Stomach (tissue), 9 donors: ENCODE measurements around the gene ERG. TPM values are rescaled to one million over a fixed set of nuclear protein-coding genes. Genes with fewer than 3 reads are reported as not detected.

Source experiments
- DNase-seq, 2 donors: peaks; one replicate each; pipeline versions ENCODE4 v3.0.0 to v3.0.0-alpha.2; 2013 to 2019
- H3K27ac ChIP-seq, 5 donors: fragments of 200-600 bp in 4 of 5; sonication (generic) in 4 of 5; one replicate each; pipeline ENCODE4 v1.5.1; 2013 to 2019; ENCODE audit warnings: mild to moderate bottlenecking in 1 of 5, moderate library complexity in 1 of 5
- H3K27me3 ChIP-seq, 3 donors: fragments of 200-600 bp; sonication (generic); one replicate each; pipeline ENCODE4 v1.5.1; 2017 to 2019; ENCODE audit warnings: mixed run types in 1 of 3
- H3K36me3 ChIP-seq, 4 donors: fragments of 200-600 bp; sonication (generic); 1 replicate in 3 of 4; 2 replicates in 1 of 4; pipeline ENCODE4 v1.5.1; 2016 to 2019
- H3K4me1 ChIP-seq, 4 donors: fragments of 200-600 bp; sonication (generic); one replicate each; pipeline ENCODE4 v1.5.1; 2016 to 2019
- H3K4me3 ChIP-seq, 4 donors: fragments of 200-600 bp; sonication (generic) in 3 of 4; one replicate each; pipeline ENCODE4 v1.5.1; 2016 to 2019; ENCODE audit warnings: mild to moderate bottlenecking in 1 of 4
- H3K9me3 ChIP-seq, 4 donors: fragments of 200-600 bp; sonication (generic); one replicate each; pipeline ENCODE4 v1.5.1; 2016 to 2019
- CTCF ChIP-seq, 7 experiments: fragments of 450-650 bp in 4 of 7; fragments of 200-600 bp in 3 of 7; sonication (generic) in 3 of 7; IDR thresholded peaks; one replicate each; pipeline ENCODE4 v1.5.1; 2016 to 2019; ENCODE audit warnings: antibody characterized with exemption in 7 of 7, control low read depth in 2 of 7, mild to moderate bottlenecking in 1 of 7
- EP300 ChIP-seq: sonication (generic); formaldehyde crosslinking; IDR thresholded peaks from one replicate; pipeline ENCODE4 v1.6.1; 2017; ENCODE audit warnings: antibody characterized with exemption
- POLR2A ChIP-seq, 4 donors: fragments of 450-650 bp; IDR thresholded peaks; one replicate each; pipeline ENCODE4 v1.6.1; 2016; ENCODE audit warnings: antibody characterized with exemption in 4 of 4, control low read depth in 2 of 4, mild to moderate bottlenecking in 1 of 4, moderate library complexity in 1 of 4
- POLR2AphosphoS5 ChIP-seq, 3 donors: sonication (generic); formaldehyde crosslinking; IDR thresholded peaks; one replicate each; pipeline ENCODE4 v1.6.1; 2016; ENCODE audit warnings: antibody characterized with exemption in 3 of 3
- WGBS, 5 donors: extraction: QIAGEN DNeasy Blood & Tissue Kit in 3 of 5; methylation state at CpG; one replicate each; pipeline versions ENCODE4 v1.1.5 to v1.1.7; 2013 to 2018; 5-methylcytosine and 5-hydroxymethylcytosine counted together
- intact Hi-C: fragments of 100-400 bp; cut with DNase I; formaldehyde crosslinking; loops from one replicate; pipeline ENCODE4 v1.15.1; 2023; ENCODE audit warnings: low total_unique reads
- polyA plus RNA-seq, 3 donors: library from polyadenylated mRNA; stranded (reverse); fragments of 200-250 nt; gene quantifications; one replicate each; pipeline ENCODE4 v1.2.3, GENCODE V29; 2013
- total RNA-seq, 5 donors: library from RNA; depleted of rRNA; stranded (reverse); fragments of >200 nt; gene quantifications; one replicate each; pipeline versions ENCODE4 v1.1.0 to v1.2.3, GENCODE V29; 2014 to 2016
- donor health status: healthy with polysubstance abuse.
- donor health status: Bipolar disorder and iron deficiency.
- donor health status: healthy.

The ERG gene
- total and polyA plus RNA-seq, 8 donors = 0.58 to 14.5 (median 5.4) TPM; not detected in 1

GRCh38 chr21:38389354-38389676, 109.0 kb downstream of the ERG start:
- Histone ChIP-seq H3K4me3 (no peak overlapping the region), H3K4me1 (peaks cover 0 to 8% (median 0%) of the 10 kb centered on the region in 4 donors), H3K27ac (no peak overlapping the region), H3K27me3 (peaks cover 0 to under 1% (median 0%) of the 10 kb centered on the region in 3 donors), H3K36me3 (no peaks in the 10 kb centered on the region), H3K9me3 (no peaks in the 10 kb centered on the region)
- intact Hi-C loops = no loop called here
- 75 to 83% (median 79%) methylated on average over 2 of the region's 2 CpGs for WGBS, 5 donors
- TF ChIP-seq POLR2AphosphoS5 (IDR thresholded peaks at IDR 0.05) (no peak), POLR2A (IDR thresholded peaks at IDR 0.05) (no peak), EP300 (no peak), CTCF (IDR thresholded peaks at IDR 0.05) (no peak)
- DNase-seq = no peak

GRCh38 chr21:38388647-38389353, 109.5 kb downstream of the ERG start:
- Histone ChIP-seq H3K4me3 (no peak overlapping the region), H3K4me1 (peaks cover 0 to 13% (median 0%) of the 10 kb centered on the region in 4 donors), H3K9me3 (no peaks in the 10 kb centered on the region), H3K36me3 (no peaks in the 10 kb centered on the region), H3K27me3 (peaks cover 0 to 6% (median 0%) of the 10 kb centered on the region in 3 donors), H3K27ac (no peak overlapping the region)
- intact Hi-C loops = no loop called here
- TF ChIP-seq POLR2A (IDR thresholded peaks at IDR 0.05) = no peak
- DNase-seq = no peak
- 62 to 83% (median 69%) methylated on average over 5 of the region's 5 CpGs for WGBS, 5 donors

GRCh38 chr21:38388203-38388602, 110.1 kb downstream of the ERG start:
- H3K36me3 ChIP-seq = no peaks in the 10 kb centered on the region
- intact Hi-C loops = no loop called here
- TF ChIP-seq POLR2A (IDR thresholded peaks at IDR 0.05) (no peak), EP300 (no peak), POLR2AphosphoS5 (IDR thresholded peaks at IDR 0.05) (no peak), CTCF (IDR thresholded peaks at IDR 0.05) (no peak)
- H3K4me3 ChIP-seq = no peak overlapping the region
- peaks cover 0 to 12% (median 0%) of the 10 kb centered on the region in 3 donors for H3K27me3 ChIP-seq
- WGBS, 5 donors = 67 to 98% (median 89%) methylated on average over 1 of the region's 1 CpG
- H3K9me3 ChIP-seq = no peaks in the 10 kb centered on the region
- no peak overlapping the region for H3K27ac ChIP-seq
- DNase-seq = no peak
- H3K4me1 ChIP-seq = peaks cover 0 to 13% (median 0%) of the 10 kb centered on the region in 4 donors

- intact Hi-C loops = no loop called here
- H3K27me3 ChIP-seq = peaks cover 0 to 13% (median 0%) of the 10 kb centered on the region in 3 donors
- 32 to 49% (median 43%) methylated on average over 4 of the region's 4 CpGs for WGBS, 5 donors
- no peaks in the 10 kb centered on the region for H3K9me3 ChIP-seq
- no peak for DNase-seq
- no peak for TF ChIP-seq POLR2AphosphoS5 (IDR thresholded peaks at IDR 0.05)
- no peak for TF ChIP-seq POLR2A (IDR thresholded peaks at IDR 0.05)
- TF ChIP-seq CTCF (IDR thresholded peaks at IDR 0.05) = no peak
- TF ChIP-seq EP300 = no peak
- H3K36me3 ChIP-seq = no peaks in the 10 kb centered on the region
- H3K4me3 ChIP-seq = no peak overlapping the region
- peaks cover 0 to 13% (median 0%) of the 10 kb centered on the region in 4 donors for H3K4me1 ChIP-seq
- H3K27ac ChIP-seq = no peak overlapping the region
Measured at GRCh38 chr21:38386967-38387366, 111.3 kb downstream of the ERG start.
